Endothelial cell (in vitro differentiated cells): ENCODE results near the gene AGAP2. TPM values are rescaled to one million over a fixed set of nuclear protein-coding genes. Genes with fewer than 3 reads are reported as not detected.
"Not testable (repeated sequence)": the region's sequence is repeated elsewhere in the genome, so short reads cannot be mapped to it uniquely, and the experiment has no call there.

Source experiments
- DNase-seq: peaks from one replicate; pipeline ENCODE4 v3.0.0; 2021; ENCODE audit warnings: low spot score
- H3K27ac Mint-ChIP-seq: one replicate; pipeline ENCODE4 v1.8.0; 2021; ENCODE audit warnings: mixed read lengths, inconsistent platforms; ENCODE audit not compliant: unreplicated experiment
- H3K27me3 Mint-ChIP-seq: one replicate; pipeline ENCODE4 v1.8.0; 2021; ENCODE audit warnings: mild to moderate bottlenecking, moderate library complexity, mixed read lengths, inconsistent platforms; ENCODE audit not compliant: unreplicated experiment
- H3K36me3 Mint-ChIP-seq: one replicate; pipeline ENCODE4 v1.8.0; 2021; ENCODE audit warnings: mild to moderate bottlenecking, low read depth, mixed read lengths, inconsistent platforms; ENCODE audit not compliant: unreplicated experiment
- H3K4me1 Mint-ChIP-seq: one replicate; pipeline ENCODE4 v1.8.0; 2021; ENCODE audit warnings: mild to moderate bottlenecking, mixed read lengths, inconsistent platforms; ENCODE audit not compliant: unreplicated experiment
- H3K4me3 Mint-ChIP-seq: one replicate; pipeline ENCODE4 v1.8.0; 2021; ENCODE audit warnings: mild to moderate bottlenecking, mixed read lengths, inconsistent platforms; ENCODE audit not compliant: unreplicated experiment
- H3K9me3 Mint-ChIP-seq: one replicate; pipeline ENCODE4 v1.8.0; 2021; ENCODE audit warnings: mixed read lengths, inconsistent platforms; ENCODE audit not compliant: unreplicated experiment
- CTCF ChIP-seq: fragments of 200-600 bp; sonication (generic); IDR thresholded peaks from one replicate; pipeline ENCODE4 v1.5.0; 2021; ENCODE audit warnings: antibody characterized with exemption; ENCODE audit not compliant: unreplicated experiment
- microRNA-seq: library from miRNA; unstranded; fragments of <30 nt; microRNA quantifications from one replicate; pipeline ENCODE4, GENCODE V29; 2020; ENCODE audit not compliant: unreplicated experiment
- total RNA-seq: library from RNA; stranded (reverse); fragmentation: NEBNext Ultra II Directional; extraction: Animal tissue kit (Norgen Biotek cat#: 25700); gene quantifications from one replicate; pipeline ENCODE4 v1.2.1, GENCODE V29; 2021; ENCODE audit not compliant: unreplicated experiment

Gene AGAP2
- total RNA-seq, 1 donor from 2014 or later = 27.0 TPM

- no peaks in the 10 kb centered on the region for H3K9me3 Mint-ChIP-seq
These were observed 49.6 kb downstream of the AGAP2 start for GRCh38 chr12:57688931-57689330.

GRCh38 chr12:57687862-57688261 is 50.7 kb downstream of the AGAP2 start:
- H3K4me3 Mint-ChIP-seq = no peak overlapping the region
- H3K36me3 Mint-ChIP-seq = no peaks in the 10 kb centered on the region
- no peaks in the 10 kb centered on the region for H3K27me3 Mint-ChIP-seq
- no peak overlapping the region for H3K27ac Mint-ChIP-seq
- no peak for TF ChIP-seq CTCF
- no peak for DNase-seq
- H3K4me1 Mint-ChIP-seq = no peaks in the 10 kb centered on the region
- no peaks in the 10 kb centered on the region for H3K9me3 Mint-ChIP-seq

More at GRCh38 chr12:57688931-57689330, 49.6 kb downstream of the AGAP2 start:
- DNase-seq = no peak
- no peak for TF ChIP-seq CTCF
- Mint-ChIP-seq H3K36me3 (no peaks in the 10 kb centered on the region), H3K27ac (no peak overlapping the region), H3K4me1 (no peaks in the 10 kb centered on the region), H3K27me3 (no peaks in the 10 kb centered on the region), H3K4me3 (no peak overlapping the region)

GRCh38 chr12:57679697-57680096 is 58.8 kb downstream of the AGAP2 start:
- H3K27me3 Mint-ChIP-seq = peaks cover 2% of the 10 kb centered on the region
- no peak for DNase-seq
- no peak overlapping the region for H3K27ac Mint-ChIP-seq
- no peak for TF ChIP-seq CTCF
- H3K36me3 Mint-ChIP-seq = no peaks in the 10 kb centered on the region
- H3K9me3 Mint-ChIP-seq = no peaks in the 10 kb centered on the region
- H3K4me3 Mint-ChIP-seq = no peak overlapping the region
- H3K4me1 Mint-ChIP-seq = no peaks in the 10 kb centered on the region

- H3K9me3 Mint-ChIP-seq, H3K36me3 Mint-ChIP-seq, H3K27ac Mint-ChIP-seq, DNase-seq, H3K4me1 Mint-ChIP-seq, H3K4me3 Mint-ChIP-seq, H3K27me3 Mint-ChIP-seq: not testable (repeated sequence)
These were observed 60.6 kb downstream of the AGAP2 start for GRCh38 chr12:57677947-57678346.

- no peaks in the 10 kb centered on the region for H3K9me3 Mint-ChIP-seq
These were observed 63.9 kb downstream of the AGAP2 start for GRCh38 chr12:57674691-57675090.

More at GRCh38 chr12:57674691-57675090, 63.9 kb downstream of the AGAP2 start:
- H3K27ac Mint-ChIP-seq = no peak overlapping the region
- H3K27me3 Mint-ChIP-seq = peaks cover 2% of the 10 kb centered on the region
- DNase-seq = no peak
- TF ChIP-seq CTCF = no peak
- no peaks in the 10 kb centered on the region for H3K4me1 Mint-ChIP-seq
- no peaks in the 10 kb centered on the region for H3K36me3 Mint-ChIP-seq
- no peak overlapping the region for H3K4me3 Mint-ChIP-seq

Small RNA genes lying within 50 kb of the gene (microRNA-seq; reads per million reads assigned to microRNA genes)
- gene MIR6759 = 0.28 reads per million

Other genes with a start within 250 kb of the AGAP2 start
- 4.2 TPM for gene DDIT3, start 218.2 kb downstream of the AGAP2 start, total RNA-seq
- gene MBD6, start 215.9 kb downstream of the AGAP2 start, total RNA-seq = 99.0 TPM
- gene DCTN2, start 191.6 kb downstream of the AGAP2 start, total RNA-seq = 195 TPM
- gene KIF5A, start 188.7 kb downstream of the AGAP2 start, total RNA-seq = 0.46 TPM
- 18.5 TPM for gene PIP4K2C, start 147.6 kb downstream of the AGAP2 start, total RNA-seq
- 43.7 TPM for gene DTX3, start 133.9 kb downstream of the AGAP2 start, total RNA-seq
- gene ARHGEF25, start 127.3 kb downstream of the AGAP2 start, total RNA-seq = 20.0 TPM
- gene B4GALNT1, start 105.5 kb downstream of the AGAP2 start, total RNA-seq = 1.3 TPM
- gene OS9, start 44.6 kb downstream of the AGAP2 start, total RNA-seq = 220 TPM
- gene TSPAN31, start 6.3 kb upstream of the AGAP2 start, total RNA-seq = 21.8 TPM
- 120 TPM for gene CDK4, start 13.6 kb upstream of the AGAP2 start, total RNA-seq
- 2.3 TPM for gene MARCHF9, start 16.4 kb upstream of the AGAP2 start, total RNA-seq
- 1.4 TPM for gene CYP27B1, start 28.3 kb upstream of the AGAP2 start, total RNA-seq
- gene METTL1, start 33.4 kb upstream of the AGAP2 start, total RNA-seq = 10.6 TPM
- 8.6 TPM for gene EEF1AKMT3, start 33.9 kb upstream of the AGAP2 start, total RNA-seq
- gene TSFM, start 44.0 kb upstream of the AGAP2 start, total RNA-seq = 25.8 TPM
- gene AVIL, start 80.0 kb upstream of the AGAP2 start, total RNA-seq = 4.5 TPM
- 181 TPM for gene CTDSP2, start 108.0 kb upstream of the AGAP2 start, total RNA-seq
- gene ATP23, start 202.8 kb upstream of the AGAP2 start, total RNA-seq = 3.1 TPM